SKM-1 (cell line): ENCODE data around the gene C13orf46.

Experiments used
- DNase-seq: peaks from one replicate; lab custom pipeline; 2025; ENCODE audit not compliant: unreplicated experiment; lab: John Stamatoyannopoulos, UW

The C13orf46 gene

DNA sequence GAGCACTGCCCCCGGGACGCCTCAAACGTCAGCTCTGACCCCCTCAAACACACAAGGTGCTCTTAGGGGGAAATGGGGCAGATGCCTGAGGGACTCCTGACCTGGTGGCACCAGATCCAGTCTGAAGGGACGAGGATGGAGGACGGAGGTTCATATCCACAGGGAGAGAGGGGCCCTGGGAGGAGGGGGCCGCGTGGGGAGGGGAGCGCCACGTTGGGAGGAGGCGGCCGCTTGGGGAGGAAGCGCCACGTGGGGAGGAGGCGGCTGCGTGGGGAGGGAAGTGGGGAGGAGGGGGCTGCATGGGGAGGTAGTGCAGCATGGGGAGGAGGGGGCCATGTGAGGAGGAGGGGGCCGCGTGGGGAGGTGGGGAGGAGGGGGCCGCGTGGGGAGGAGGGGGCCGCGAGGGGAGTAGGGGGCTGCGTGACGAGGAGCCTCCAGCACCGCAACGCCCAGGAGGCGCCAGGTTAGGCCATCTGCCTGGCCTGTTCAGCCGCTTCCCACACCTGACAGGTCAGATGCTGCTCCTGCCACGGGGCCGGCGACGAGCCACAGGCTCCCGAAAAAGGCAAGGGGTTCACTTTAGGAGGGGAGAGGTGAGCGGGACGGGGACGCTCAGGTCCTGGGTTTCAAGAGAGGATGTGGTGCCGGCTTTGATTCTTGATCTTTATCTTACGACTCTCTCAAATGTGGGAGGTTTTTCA is 36.7 kb upstream of the C13orf46 start:
- DNase-seq: no peak

DNA sequence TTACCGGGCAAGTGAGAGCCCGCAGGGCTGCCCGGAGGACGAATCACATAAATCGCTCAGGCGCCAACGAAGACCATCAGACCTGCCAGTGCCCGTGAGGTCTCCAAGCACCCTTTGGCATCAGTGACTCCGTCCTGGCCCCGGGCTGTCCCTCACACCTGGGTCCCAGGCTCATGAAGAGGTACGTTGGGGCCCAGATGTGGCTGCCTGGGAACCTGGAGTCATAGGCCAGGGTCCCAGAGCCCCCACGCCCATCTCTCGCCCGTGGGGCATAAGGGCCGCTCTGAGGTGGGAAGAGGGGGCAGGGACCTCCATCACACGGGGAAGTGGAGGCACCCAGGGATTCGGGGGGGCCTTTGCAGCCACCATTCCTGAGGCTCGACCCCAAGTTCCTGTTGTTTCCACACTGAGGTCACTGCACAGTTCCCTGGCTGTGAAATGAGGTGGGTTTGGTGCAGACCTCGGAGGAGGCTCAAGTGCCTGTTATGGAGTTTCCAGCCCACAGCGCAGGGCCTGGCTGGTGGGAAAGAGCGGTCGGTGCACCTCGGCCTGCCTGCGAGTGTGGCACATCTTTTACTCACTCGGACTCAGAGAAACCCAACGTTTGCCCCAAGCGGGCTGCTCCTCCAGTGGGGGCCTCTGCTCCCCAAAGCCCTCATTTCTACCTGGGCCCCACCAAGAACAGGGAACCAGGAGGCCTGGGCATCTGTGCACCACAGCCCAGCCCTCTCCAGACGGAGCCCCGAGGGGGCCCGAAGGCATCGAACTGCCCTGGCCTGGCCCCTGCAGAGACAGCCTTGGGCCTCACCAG is 35.9 kb upstream of the C13orf46 start:
- DNase-seq: no peak

DNA sequence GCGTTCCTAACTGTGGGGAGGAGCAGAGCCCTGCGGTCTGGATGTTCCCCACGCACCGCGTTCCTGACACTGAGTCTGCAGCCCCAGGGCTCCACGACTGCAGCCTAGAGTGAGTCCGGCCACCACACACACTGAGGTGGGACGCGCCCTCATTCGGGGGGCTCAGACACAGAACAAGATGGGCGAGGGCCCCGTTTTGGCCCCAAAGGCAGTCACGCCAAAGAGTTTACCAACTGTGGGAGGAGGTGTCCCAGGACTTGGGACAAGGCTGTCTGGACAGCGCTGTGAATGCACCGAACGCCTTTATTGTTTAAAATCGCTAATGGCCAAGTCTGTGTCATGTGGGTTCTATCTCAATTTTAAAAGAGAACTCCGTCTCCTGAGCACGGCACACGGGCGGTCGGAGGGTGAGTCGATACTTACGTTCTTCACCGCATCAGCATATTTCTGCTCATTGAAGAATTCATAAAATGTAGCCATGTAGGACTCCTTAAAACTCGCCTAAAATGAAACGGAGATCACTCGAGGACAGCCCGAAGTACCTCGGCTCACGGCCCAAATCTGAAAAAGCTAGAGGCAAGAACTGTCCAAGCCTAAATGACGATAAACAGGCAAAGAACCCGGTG is 35.2 kb upstream of the C13orf46 start:
- no peak for DNase-seq

DNA sequence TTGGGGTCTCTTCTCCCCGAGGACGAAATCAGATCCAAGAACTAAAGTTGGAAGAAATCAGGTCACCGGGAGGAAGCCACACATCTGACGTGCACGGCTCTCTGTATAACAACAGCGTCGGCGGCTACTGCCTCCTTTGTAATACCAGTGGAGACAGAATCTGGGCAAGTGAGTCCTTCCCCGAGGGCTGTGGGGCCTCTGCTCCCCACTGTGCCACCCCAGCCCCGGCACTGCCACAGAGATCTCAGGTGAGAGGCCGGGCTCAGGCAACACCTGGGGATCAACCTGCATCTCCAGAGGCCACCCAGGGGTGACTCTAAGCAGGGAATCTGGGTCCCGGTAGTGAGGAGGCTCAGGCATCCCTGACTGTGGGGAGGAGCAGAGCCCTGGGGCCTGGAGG is 33.7 kb upstream of the C13orf46 start:
- no peak for DNase-seq

DNA sequence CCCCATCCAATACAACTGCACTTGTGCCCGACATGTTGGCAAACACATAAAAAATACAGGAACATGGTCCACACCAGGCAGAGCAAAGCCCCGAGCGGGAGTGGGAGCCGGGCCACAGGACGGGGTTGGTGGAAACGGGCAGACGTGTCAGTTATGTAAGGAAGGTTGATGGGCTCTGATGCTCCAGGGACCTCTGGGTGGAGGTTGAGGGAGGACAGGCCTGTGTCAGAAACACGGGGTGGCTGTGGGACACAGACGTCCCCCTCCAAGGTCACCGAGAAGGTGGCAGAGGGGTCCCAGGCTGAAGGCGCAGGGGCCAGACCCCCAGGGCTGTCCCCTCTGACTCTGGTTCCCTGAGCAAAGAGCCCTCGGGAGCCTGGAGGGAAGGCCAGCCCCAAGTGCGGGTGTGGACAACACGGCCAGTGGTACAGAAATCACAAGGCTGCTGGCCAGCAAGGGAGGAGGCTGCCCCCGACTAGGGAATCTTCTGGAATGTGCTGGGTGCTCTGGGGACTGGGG is 31.4 kb upstream of the C13orf46 start:
- DNase-seq: no peak

DNA sequence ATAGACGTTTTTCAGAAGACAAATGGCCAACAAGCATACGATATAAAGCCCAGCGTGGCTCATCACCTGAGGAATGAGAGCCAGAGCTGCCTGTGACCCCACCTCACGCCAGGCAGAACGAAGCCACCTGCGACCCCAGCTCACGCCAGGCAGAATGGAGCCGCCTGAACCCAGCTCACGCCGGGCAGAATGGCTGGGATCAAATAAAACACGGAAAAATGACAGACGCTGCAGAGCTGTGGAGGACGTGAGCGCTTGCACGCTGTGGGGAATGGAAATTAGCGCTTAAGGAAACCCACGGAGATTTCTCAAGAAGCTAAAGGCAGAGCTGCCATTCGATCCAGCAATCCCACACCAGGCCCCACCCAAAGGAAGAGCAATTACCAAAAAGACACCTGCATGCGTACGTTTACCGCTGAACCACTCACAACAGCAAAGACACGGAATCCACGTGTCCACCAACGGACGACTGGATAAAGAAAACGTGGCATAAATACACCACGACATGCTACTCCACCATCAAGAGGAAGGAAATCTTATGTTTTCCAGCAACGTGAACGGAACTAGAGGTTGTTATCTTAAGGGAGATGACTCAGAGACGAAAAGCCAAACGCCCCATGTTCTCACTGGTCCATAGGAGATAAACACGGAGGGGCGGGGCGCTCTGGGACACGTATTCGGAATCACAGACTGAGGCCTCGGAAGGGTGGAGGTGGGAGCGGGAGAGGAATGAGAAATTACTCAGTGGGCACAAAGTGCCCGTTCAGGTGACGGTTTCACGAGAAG is 30.7 kb upstream of the C13orf46 start:
- DNase-seq: no peak

DNA sequence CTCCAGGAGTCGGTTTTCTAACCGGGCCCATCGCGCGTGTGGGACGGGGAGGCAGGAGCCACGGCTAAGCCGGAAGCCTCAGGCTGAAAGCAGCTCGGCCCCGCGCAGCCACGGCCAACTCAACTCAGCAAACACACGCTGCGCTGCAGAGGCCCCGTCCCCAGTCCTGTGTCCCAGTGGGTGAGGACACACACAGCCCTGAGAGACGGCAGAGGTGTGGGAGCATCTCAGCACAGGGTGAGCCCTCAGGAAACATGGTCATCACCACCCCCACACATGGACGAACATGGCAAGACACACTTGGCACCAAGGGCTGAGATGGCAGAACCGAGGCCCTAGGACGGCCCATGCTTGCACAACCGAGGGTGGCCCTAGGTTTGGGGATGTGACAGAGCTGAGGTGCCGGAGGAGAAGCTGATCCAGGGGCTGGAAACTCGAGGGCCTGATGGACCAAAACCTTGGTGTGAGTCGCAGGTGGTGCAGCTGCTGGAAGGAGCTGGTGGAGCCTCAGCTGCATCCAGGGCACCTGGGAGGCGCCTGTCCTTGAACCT is 29.0 kb upstream of the C13orf46 start:
- DNase-seq: no peak

DNA sequence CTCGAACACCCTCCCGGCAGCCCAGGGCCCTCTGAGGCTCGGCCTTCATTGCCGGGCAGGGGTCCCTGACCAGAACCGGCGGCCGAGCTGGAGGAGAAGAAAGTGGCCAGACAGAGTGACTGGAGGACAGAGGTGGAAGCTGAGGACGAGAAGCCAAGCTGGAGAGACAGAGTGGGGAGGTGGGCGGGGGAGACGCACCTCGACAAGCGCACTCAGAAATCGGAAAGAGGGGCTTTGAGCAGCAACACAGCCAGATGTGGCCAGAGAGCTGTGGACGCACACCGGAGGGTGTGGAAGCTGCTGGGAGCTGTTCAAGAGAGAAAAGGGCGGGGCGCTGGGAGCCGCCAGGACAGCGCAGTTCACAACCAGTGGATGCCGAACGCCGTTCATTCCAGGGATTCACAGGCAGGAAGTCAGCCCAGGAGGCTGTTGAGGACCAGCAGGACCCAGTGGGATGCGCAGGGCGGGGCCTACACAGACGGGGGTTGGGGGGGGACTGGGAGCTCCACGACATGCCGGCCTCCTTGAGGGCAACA is 28.2 kb upstream of the C13orf46 start:
- no peak for DNase-seq

DNA sequence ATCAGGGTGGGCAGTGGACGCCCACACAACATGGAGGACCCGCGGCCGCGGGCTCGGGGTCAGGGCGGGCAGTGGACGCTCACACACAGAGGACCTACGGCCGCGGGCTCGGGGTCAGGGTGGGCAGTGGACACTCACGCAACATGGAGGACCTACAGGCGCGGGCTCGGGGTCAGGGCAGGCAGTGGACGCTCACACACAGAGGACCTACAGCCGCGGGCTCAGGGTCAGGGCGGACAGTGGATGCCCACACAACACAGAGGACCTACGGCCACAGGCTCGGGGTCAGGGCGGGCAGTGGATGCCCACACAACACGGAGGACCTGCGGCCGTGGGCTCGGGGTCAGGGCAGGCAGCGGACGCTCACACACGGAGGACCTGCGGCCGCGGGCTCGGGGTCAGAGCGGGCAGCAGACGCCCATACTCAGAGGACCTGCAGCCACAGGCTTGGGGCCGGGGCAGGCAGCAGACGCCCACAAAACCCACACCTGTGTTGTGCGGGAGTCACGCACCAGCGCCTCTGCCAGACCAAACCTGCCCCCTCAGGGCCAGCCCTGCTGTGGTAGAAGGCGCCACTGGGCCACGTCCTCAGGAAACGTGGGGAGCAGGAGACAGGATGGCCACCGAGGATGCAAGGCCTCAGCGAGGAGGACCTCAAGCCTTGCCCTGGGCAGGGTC is 27.6 kb upstream of the C13orf46 start:
- no peak for DNase-seq

DNA sequence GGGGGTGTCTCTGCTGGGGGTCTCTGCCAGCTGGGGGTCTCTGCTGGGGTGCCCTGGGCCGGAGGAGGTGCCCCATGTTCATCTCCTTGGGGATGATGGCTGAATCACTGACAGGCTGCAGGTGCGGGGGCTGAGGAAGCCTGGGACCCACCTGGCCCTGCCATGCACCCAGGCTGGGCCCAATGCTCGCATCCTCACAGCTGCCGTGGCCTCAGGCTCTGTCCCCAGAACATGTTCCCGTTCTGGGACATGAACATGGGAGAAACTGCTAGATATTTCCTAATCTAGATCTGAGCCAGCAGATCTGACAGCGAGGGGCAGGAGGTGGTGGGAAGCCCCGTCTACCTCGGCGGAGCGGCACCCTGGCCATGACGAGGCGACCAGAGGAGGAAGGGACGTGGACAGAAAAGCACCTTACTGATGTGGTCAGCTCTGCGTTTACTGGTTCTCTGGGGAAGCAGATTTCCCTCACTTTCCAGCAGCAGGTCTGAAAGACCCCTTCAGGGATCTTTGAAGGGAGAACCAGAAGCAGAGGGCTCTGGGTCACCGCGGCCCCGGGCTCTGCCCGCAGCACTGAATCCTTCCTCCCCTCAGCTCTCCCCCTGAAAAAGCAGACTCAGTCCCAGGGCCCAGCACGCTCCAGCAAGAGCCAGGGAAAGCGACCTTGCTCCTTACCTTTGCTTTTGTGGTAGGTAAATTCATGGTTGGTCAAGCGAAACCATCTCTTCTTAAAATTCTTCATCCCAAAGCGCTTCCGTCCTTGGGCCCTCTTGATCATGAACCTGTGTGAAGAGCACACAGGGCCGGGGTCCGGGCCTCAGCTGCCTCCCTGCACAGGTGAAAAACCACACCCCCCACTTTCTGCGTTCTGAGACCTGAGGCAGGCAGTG is 26.5 kb upstream of the C13orf46 start:
- no peak for DNase-seq

DNA sequence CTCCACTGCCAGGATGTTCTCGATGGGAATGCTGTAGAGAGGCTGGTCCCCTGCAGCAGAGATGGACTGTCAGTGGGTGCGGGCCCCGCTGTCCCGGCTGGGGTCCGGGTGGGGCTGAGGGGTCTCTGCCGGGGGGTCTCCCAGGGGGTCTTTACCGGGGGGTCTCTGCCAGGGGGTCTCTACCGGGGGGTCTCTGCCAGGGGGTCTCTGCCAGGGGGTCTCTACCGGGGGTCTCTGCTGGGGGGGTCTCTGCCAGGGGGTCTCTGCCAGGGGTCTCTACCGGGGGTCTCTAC is 25.7 kb upstream of the C13orf46 start:
- DNase-seq: no peak

DNA sequence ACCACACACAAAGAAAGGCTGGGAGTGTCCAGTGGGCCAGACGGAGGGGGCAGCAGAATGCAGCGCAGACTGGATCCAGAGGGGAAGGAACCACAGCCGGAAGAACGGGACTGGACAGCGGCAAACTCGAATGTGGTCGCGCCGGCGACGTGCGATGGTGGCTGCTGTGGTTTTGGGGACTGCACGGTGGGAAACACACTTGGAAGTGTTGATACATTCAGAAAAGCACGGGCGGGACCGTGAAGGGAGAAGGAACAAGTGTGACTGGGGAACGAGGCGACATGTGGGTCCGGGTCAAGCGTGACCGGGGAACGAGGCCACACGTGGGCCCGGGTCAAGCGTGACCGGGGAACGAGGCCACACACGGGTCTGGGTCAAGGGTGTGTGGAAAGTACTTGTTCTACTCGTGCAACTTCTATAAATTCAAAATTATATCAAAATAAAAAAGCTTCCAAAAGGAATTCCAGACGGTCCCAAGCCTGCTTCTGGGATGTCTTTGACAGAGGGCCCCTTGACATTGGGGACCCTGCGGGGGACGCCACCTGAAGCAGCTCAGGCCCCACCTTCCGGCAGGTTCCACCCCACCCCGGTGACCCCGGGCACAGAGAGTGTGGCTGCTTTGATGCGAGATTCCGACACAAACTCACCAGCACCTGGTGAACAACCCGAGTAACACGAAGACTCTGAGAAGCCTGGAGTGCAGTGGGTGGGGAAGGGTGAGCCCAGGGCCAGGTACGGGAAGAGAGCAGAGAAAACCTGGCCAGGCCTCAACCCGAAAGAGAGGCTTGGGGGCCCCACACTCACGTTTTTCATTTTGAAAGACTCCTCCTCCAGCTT is 25.1 kb upstream of the C13orf46 start:
- DNase-seq: no peak

DNA sequence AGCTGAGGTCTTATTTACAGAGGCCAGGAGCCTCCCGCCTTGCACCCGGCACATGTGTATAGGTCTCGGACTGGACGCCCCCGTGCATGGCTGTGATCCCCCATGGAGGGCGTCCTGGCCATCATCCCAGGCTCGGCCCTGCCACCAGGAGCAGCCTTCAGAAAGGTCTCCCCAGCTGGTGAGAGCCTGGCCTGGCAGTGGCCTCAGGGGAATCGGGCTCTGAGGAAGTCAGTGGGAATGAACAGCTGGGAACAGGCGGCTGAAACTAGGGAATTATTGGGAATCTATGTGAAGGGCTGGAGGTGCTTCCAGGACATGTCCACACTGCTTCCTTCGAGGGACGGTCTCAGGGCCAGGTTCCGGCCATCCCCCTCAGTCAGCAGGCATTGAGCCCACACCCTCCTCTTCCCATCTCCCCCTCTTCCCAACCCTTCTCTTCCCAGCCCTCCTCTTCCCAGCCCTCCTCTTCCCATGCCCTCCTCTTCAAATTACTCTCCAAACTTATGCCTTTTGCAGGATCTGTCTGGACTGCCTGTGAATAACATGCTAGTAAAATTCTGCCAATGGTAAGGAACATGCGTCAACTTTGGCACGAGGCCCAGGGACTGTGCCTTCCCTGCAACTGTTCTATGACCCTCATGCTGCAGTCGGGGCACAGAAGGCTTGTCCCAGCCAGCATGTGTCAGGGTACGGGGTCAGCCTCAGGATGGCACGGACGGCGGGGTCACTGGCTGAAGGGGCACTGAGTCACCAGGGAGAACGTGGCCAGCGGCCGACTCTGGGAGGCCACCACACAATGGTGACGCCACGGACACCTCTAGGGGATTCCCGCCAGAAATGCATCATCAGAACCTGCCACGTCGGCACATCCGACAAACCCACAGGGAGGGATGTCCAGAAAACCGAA is 24.2 kb upstream of the C13orf46 start:
- no peak for DNase-seq

DNA sequence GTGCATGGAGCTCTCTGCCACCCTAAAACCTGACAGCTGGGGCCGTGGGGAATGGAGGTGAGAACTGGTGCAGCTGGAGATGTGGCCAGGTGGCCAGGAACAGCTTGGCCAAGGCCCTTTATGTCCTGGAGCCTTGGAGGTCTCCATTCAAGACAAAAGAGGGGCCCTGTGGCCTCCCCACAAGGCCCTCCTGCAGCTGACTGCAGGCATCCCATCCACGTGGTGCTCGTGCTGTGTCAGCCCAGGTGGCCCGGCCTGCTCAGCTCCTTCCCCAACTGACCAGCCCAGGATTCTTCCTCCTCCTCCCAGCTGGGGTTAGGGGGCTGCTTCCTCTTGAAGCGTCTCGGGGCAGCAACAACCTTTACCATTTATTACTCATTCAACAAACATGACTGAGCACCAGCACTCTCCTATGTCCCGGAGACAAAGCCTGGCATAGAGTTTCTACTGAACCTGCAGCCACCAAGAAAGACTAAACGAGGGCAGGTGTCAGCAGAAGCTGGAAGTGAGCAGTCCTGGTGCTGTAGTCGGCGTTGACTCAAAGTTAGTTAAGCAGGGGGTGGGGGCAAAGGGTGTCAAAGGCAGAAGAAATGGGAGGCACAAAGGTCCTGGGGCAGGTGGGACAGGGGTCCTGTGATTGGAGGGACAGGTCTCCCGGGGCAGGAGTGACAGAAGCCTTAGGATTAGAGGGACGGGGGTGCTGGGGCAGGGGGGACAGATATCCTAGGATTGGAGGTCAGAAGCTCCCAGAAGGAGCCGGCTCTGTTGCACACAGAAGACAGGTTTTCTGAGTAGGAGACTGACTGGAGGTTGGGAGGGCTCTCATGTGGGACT is 23.3 kb upstream of the C13orf46 start:
- DNase-seq: no peak

DNA sequence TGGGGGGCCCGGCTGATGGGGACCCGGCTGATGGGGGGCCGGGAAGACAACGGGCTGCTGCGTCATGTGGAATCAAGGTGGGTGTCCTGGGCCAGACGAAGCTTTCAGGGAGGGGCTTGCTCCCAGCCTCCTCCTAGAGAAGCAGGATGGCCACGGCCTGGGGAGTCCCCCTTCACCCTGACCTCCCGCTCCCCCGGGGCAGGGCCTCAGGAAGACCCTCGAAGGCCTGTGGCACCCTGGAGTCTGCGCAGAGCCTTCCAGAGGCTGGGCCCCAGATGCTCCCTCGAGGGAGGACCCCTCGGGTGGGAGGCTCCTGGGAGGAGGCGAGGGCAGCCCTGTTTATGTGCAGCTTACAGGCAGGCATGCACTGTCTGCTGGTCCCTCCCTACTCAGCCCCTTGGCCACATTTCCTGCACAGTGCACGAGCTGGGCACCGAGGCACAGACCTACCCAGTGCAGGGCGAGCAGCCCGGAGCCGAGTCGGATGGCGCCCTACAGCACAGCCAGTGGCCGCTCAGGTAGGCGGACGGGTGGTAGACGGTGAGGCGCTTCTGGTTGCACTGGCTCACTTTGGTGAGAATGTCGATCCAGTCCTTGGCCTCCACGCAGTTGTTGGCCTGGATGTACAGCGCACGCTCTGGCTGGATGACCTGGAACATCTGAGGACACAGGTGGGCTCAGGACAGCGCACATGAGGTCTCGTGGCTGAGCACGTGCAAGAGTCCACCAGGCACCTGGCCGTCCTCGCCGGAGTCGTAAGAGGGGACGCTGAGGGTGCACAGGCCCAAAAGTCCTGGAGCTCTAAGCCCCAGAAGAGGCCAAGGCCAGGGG is 22.4 kb upstream of the C13orf46 start:
- no peak for DNase-seq
